Smooth muscle cell (in vitro differentiated cells): ENCODE measurements around the gene TMEM213. TPM values are rescaled to one million over a fixed set of nuclear protein-coding genes. Genes with fewer than 3 reads are reported as not detected.

Source experiments
- DNase-seq: peaks from one replicate; lab custom pipeline; 2025; ENCODE audit not compliant: unreplicated experiment; lab: John Stamatoyannopoulos, UW
- H2AFZ ChIP-seq: fragments of 200-600 bp; sonication (generic); 2 replicates; pipeline ENCODE4 v1.6.0; 2016; ENCODE audit warnings: antibody characterized with exemption, low read depth, mild to moderate bottlenecking
- H3F3A ChIP-seq: fragments of 200-600 bp; sonication (generic); 2 replicates; pipeline ENCODE4 v1.6.0; 2017; ENCODE audit warnings: antibody characterized with exemption, low read depth
- H3K27ac ChIP-seq: fragments of 200-600 bp; sonication (generic); 2 replicates; pipeline ENCODE4 v1.5.1; 2016; ENCODE audit warnings: low read depth, mild to moderate bottlenecking
- H3K27me3 ChIP-seq: fragments of 200-600 bp; sonication (generic); 2 replicates; pipeline ENCODE4 v1.6.1; 2016; ENCODE audit warnings: low read depth, mild to moderate bottlenecking
- H3K36me3 ChIP-seq: fragments of 200-600 bp; sonication (generic); 2 replicates; pipeline ENCODE4 v1.5.1; 2016; ENCODE audit warnings: low read depth
- H3K4me1 ChIP-seq: fragments of 200-600 bp; sonication (generic); 2 replicates; pipeline ENCODE4 v1.5.1; 2016; ENCODE audit warnings: low read depth
- H3K4me2 ChIP-seq: fragments of 200-600 bp; sonication (generic); 2 replicates; pipeline ENCODE4 v1.6.0; 2016; ENCODE audit warnings: mild to moderate bottlenecking
- H3K4me3 ChIP-seq: fragments of 200-600 bp; sonication (generic); 2 replicates; pipeline ENCODE4 v1.5.1; 2016; ENCODE audit warnings: mild to moderate bottlenecking
- H3K79me2 ChIP-seq: fragments of 200-600 bp; sonication (generic); 2 replicates; pipeline ENCODE4 v1.6.0; 2016; ENCODE audit warnings: low read depth, mild to moderate bottlenecking
- H3K9ac ChIP-seq: fragments of 200-600 bp; sonication (generic); 2 replicates; pipeline ENCODE4 v1.6.0; 2016; ENCODE audit warnings: low read depth
- H3K9me3 ChIP-seq: fragments of 200-600 bp; sonication (generic); replicated peaks from 2 replicates; pipeline ENCODE4 v1.5.1; 2016; ENCODE audit warnings: low read depth
- H4K20me1 ChIP-seq: fragments of 200-600 bp; sonication (generic); 2 replicates; pipeline ENCODE4 v1.6.0; 2016; ENCODE audit warnings: low read depth
- WGBS: methylation state at CpG from one replicate; pipeline ENCODE4 v1.1.7; 2016; ENCODE audit warnings: low lambda C conversion rate; 5-methylcytosine and 5-hydroxymethylcytosine counted together
- polyA plus RNA-seq: library from polyadenylated mRNA; unstranded; fragments of >200 nt; fragmentation: Nextera tagmentation; extraction: Ambion mirVana; gene quantifications from 2 replicates; pipeline ENCODE4 v1.2.1, GENCODE V29; 2016
- total RNA-seq: library from RNA; depleted of rRNA; stranded (reverse); fragments of >200 nt; gene quantifications from 2 replicates; pipeline ENCODE4 v1.2.3, GENCODE V29; 2014
- TF ChIP-seq, protein P1 (sequence below): fragments of 200-600 bp; sonication (generic); IDR thresholded peaks from 2 replicates; pipeline ENCODE4 v1.5.1; 2017; ENCODE audit warnings: borderline replicate concordance, mild to moderate bottlenecking, antibody characterized with exemption; ENCODE audit not compliant: insufficient read depth, poor library complexity, severe bottlenecking

The TMEM213 gene
- total and polyA plus RNA-seq, 2 experiments from 2014 or later: not detected

DNA sequence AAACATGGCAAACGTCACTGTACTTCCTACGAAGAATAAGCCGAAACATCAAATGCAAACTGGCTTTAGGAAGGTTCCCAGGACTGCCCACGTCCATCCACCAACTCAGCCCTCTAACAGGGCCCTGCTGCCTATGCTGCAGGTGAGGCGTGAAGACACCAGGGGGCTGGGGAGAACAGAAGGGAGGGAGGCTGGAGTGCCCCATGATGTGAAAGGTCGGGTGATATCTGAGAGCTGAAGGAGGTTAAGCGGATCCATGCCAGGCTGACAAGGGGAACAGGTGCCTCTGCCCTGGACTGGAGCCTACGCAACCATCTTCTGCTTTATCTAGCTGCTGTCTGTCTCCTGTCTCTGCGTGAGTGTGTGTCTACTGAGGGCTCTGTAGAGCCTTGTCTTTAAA is 40.4 kb downstream of the TMEM213 start:
- Histone ChIP-seq H3K36me3 (no peaks in the 10 kb centered on the region), H3K27me3 (no peaks in the 10 kb centered on the region), H3K4me3 (no peak overlapping the region), H3F3A (peaks cover 4% of the 10 kb centered on the region), H3K9ac (no peak overlapping the region), H3K4me1 (peaks cover 4% of the 10 kb centered on the region), H3K79me2 (no peaks in the 10 kb centered on the region), H3K4me2 (no peak overlapping the region), H3K27ac (no peak overlapping the region), H3K9me3 (no peaks in the 10 kb centered on the region), H2AFZ (no peak overlapping the region), H4K20me1 (no peaks in the 10 kb centered on the region)
- no peak for DNase-seq
- TF ChIP-seq, protein P1, sequence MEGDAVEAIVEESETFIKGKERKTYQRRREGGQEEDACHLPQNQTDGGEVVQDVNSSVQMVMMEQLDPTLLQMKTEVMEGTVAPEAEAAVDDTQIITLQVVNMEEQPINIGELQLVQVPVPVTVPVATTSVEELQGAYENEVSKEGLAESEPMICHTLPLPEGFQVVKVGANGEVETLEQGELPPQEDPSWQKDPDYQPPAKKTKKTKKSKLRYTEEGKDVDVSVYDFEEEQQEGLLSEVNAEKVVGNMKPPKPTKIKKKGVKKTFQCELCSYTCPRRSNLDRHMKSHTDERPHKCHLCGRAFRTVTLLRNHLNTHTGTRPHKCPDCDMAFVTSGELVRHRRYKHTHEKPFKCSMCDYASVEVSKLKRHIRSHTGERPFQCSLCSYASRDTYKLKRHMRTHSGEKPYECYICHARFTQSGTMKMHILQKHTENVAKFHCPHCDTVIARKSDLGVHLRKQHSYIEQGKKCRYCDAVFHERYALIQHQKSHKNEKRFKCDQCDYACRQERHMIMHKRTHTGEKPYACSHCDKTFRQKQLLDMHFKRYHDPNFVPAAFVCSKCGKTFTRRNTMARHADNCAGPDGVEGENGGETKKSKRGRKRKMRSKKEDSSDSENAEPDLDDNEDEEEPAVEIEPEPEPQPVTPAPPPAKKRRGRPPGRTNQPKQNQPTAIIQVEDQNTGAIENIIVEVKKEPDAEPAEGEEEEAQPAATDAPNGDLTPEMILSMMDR: no peak
- WGBS: 96% methylated on average over 9 of the region's 9 CpGs

DNA sequence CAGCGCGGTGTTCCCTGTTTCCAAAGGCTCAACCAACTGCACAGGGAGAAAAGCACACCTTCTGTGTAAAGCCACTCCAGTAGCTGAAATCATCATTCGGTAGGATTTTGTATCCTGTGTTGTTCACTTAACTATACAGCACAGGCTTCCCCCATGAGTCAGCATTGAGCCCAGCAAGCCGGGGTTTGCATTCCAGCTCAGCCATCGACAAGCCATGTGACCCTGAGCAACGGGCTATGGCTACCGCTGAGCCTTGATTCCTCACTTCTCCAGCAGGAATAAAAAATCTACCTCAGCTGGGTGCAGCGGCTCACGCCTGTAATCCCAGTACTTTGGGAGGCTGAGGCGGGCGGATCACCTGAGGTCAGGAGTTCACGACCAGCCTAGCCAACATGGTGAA is 44.3 kb downstream of the TMEM213 start:
- peak overlapping the region; percentile 75 for H3K4me2 ChIP-seq
- 54% methylated on average over 12 of the region's 12 CpGs for WGBS
- H3K9me3 ChIP-seq: no peaks in the 10 kb centered on the region
- H3K9ac ChIP-seq: no peak overlapping the region
- H3K27ac ChIP-seq: peak overlapping the region; percentile 62
- peaks cover 4% of the 10 kb centered on the region for H3F3A ChIP-seq
- no peak overlapping the region for H3K4me3 ChIP-seq
- peaks cover 4% of the 10 kb centered on the region for H3K4me1 ChIP-seq
- no peaks in the 10 kb centered on the region for H3K79me2 ChIP-seq
- H3K27me3 ChIP-seq: no peaks in the 10 kb centered on the region
- no peaks in the 10 kb centered on the region for H4K20me1 ChIP-seq
- H2AFZ ChIP-seq: no peak overlapping the region
- H3K36me3 ChIP-seq: no peaks in the 10 kb centered on the region
- DNase-seq: peak; percentile 4
- TF ChIP-seq, protein P1: no peak

DNA sequence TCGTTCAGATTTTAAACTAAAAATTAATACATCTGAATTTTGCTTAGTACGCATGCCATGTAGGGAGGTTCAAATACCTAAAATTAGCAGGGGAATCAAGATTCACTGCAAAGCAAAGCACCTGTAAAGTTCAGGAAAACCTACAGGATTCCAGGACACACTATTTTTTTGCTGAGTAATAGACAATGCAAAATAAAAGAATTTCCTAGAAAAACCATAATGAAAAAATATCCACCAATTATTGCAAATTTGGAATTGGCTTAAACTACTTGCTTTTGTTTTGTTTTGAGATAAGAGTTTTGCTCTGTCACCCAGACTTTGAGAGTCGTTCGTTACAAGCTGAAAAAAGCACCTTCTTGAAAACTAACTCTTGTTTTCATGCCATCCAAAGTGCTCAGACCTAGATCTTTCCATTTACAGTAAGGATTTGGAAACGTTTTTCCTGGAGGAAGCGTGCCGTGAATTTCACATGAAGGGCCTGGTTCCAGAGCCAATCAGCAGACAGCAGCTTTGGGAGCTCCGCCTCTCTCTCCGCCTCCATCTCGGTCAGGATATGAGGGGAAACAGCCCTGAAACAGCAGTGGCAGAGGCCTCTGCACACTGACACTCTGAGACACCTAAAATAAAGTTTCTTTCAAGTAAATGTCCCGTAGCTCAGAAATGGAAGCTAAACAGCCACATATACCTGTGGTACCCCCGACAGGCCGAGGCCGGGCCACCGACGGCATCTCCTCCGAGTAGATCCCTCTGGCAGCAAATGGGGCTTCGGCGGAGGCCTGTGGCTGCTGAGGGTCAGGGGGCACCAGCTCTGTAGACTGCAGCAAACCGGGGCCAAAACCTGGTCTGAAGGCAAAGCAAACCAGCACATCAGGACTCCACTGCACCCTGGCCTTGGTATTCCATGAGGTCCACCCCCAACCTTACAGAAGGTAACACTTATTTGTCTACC is 46.1 kb downstream of the TMEM213 start:
- Histone ChIP-seq H2AFZ (no peak overlapping the region), H3K4me2 (no peak overlapping the region), H3K9me3 (no peaks in the 10 kb centered on the region), H3K36me3 (no peaks in the 10 kb centered on the region), H3K79me2 (no peaks in the 10 kb centered on the region), H3F3A (peaks cover 4% of the 10 kb centered on the region), H4K20me1 (no peaks in the 10 kb centered on the region), H3K4me1 (peaks cover 4% of the 10 kb centered on the region), H3K27ac (no peak overlapping the region), H3K4me3 (no peak overlapping the region), H3K9ac (no peak overlapping the region), H3K27me3 (no peaks in the 10 kb centered on the region)
- no peak for DNase-seq
- TF ChIP-seq, protein P1: no peak
- WGBS: 92% methylated on average over 20 of the region's 20 CpGs
